Measurements from ENCODE around the gene MRPS2. TPM values are rescaled to one million over a fixed set of nuclear protein-coding genes. Genes with fewer than 3 reads are reported as not detected.
"Not testable (repeated sequence)": the region's sequence is repeated elsewhere in the genome, so short reads cannot be mapped to it uniquely, and the experiment has no call there.

Gene MRPS2
- 10 to 100 TPM; 10.9 to 13.1 TPM for total RNA-seq
- polyA plus RNA-seq = 10 to 100 TPM; 49.9 to 71.8 TPM

DNA sequence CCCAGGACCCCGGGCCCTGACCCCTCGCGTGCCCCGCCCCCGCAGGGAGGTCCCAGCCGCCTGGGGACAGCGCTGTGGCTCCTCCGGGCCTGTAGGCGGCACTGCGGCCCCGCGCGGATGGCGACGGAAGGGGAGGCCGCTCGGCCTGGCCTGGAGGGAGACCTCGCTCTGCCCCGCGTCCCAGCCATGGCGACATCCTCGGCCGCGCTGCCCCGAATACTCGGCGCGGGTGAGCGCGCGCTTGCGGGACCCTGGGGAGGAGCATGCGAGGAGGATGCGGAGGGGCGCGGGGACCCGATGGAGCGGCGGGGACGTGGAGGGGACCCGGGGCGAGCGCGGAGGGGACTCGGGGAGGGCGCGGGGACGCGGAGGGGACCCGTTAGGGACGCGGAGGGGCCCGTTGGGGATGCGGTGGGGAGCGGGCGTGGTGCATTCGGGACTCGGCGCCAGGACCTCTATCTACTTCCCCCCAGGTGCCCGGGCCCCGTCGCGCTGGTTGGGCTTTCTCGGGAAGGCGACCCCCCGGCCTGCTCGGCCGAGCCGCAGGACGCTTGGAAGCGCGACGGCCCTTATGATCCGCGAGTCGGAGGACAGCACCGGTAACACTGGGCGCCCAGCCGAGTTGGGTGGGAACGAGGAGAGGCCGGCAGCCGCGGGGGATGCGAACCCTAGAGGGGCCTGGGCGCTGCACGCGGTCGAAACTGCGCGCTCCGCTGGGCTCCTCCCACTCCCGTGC lies at the start of gene MRPS2:
Gene MRPS2, plus strand, starts transcription at position 158 of the 736 bp plus-strand sequence. Its CDS starts 29 bp downstream, at position 187.
- under 1% methylated on average over 92 of the region's 92 CpGs for WGBS
- peak within 1 kb of the TSS; percentile 20 to 42 for H3K9ac ChIP-seq (ENCODE audit: low read depth in 1 of 2, low read length in 2 of 2)
- no peaks in the 10 kb centered on the region for H3K27me3 ChIP-seq (ENCODE audit: control insufficient read depth in 4 of 4, insufficient read depth in 4 of 4, low read length in 3 of 4)
- peak within 1 kb of the TSS; percentile 43 to 82 for H3K27ac ChIP-seq (ENCODE audit: low read depth in 1 of 2, low read length in 2 of 2)
- TF ChIP-seq FOXA1 (IDR thresholded peaks at IDR 0.05) = peak; percentile 22
- TF ChIP-seq, protein P1, sequence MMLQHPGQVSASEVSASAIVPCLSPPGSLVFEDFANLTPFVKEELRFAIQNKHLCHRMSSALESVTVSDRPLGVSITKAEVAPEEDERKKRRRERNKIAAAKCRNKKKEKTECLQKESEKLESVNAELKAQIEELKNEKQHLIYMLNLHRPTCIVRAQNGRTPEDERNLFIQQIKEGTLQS (IDR thresholded peaks at IDR 0.05) = no peak
- no peak for TF ChIP-seq FOXA2 (IDR thresholded peaks at IDR 0.05)
- TF ChIP-seq, protein P2, sequence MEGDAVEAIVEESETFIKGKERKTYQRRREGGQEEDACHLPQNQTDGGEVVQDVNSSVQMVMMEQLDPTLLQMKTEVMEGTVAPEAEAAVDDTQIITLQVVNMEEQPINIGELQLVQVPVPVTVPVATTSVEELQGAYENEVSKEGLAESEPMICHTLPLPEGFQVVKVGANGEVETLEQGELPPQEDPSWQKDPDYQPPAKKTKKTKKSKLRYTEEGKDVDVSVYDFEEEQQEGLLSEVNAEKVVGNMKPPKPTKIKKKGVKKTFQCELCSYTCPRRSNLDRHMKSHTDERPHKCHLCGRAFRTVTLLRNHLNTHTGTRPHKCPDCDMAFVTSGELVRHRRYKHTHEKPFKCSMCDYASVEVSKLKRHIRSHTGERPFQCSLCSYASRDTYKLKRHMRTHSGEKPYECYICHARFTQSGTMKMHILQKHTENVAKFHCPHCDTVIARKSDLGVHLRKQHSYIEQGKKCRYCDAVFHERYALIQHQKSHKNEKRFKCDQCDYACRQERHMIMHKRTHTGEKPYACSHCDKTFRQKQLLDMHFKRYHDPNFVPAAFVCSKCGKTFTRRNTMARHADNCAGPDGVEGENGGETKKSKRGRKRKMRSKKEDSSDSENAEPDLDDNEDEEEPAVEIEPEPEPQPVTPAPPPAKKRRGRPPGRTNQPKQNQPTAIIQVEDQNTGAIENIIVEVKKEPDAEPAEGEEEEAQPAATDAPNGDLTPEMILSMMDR (IDR thresholded peaks at IDR 0.05; ENCODE audit: low read depth, low read length, missing input control) = peak; percentile 87
- TF ChIP-seq, protein P3, sequence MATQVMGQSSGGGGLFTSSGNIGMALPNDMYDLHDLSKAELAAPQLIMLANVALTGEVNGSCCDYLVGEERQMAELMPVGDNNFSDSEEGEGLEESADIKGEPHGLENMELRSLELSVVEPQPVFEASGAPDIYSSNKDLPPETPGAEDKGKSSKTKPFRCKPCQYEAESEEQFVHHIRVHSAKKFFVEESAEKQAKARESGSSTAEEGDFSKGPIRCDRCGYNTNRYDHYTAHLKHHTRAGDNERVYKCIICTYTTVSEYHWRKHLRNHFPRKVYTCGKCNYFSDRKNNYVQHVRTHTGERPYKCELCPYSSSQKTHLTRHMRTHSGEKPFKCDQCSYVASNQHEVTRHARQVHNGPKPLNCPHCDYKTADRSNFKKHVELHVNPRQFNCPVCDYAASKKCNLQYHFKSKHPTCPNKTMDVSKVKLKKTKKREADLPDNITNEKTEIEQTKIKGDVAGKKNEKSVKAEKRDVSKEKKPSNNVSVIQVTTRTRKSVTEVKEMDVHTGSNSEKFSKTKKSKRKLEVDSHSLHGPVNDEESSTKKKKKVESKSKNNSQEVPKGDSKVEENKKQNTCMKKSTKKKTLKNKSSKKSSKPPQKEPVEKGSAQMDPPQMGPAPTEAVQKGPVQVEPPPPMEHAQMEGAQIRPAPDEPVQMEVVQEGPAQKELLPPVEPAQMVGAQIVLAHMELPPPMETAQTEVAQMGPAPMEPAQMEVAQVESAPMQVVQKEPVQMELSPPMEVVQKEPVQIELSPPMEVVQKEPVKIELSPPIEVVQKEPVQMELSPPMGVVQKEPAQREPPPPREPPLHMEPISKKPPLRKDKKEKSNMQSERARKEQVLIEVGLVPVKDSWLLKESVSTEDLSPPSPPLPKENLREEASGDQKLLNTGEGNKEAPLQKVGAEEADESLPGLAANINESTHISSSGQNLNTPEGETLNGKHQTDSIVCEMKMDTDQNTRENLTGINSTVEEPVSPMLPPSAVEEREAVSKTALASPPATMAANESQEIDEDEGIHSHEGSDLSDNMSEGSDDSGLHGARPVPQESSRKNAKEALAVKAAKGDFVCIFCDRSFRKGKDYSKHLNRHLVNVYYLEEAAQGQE (IDR thresholded peaks at IDR 0.05) = peak; percentile 49
- TF ChIP-seq GABPA (IDR thresholded peaks at IDR 0.05 in 1 of 2, conservative IDR thresholded peaks at IDR 0.05 in 1 of 2) = peak in 1 of 2 donors; percentile 56
- peak in 1 of 2 donors; percentile 58 for TF ChIP-seq RAD21 (IDR thresholded peaks at IDR 0.05)
- peak; percentile 76 to 78 for TF ChIP-seq EGR1 (IDR thresholded peaks at IDR 0.05; ENCODE audit: low read depth in 2 of 2)
- TF ChIP-seq YY1 (IDR thresholded peaks at IDR 0.05) = peak; percentile 62
- H3K4me1 ChIP-seq (ENCODE audit: control insufficient read depth in 4 of 4, insufficient read depth in 4 of 4, low read length in 3 of 4) = peaks cover 6 to 35% (median 23%) of the 10 kb centered on the region in 4 donors
- peak within 1 kb of the TSS; percentile 76 to 84 (median 80) for H3K4me3 ChIP-seq (ENCODE audit: low read depth in 1 of 3, low read length in 3 of 3)
- H3K36me3 ChIP-seq (ENCODE audit: control insufficient read depth in 4 of 4, insufficient read depth in 3 of 4, low read depth in 1 of 4, low read length in 3 of 4) = peaks cover 3 to 23% (median 9%) of the 10 kb centered on the region in 4 donors
- peak; percentile 88 for DNase-seq (ENCODE audit: low spot score)
- H3K9me3 ChIP-seq (ENCODE audit: control insufficient read depth in 4 of 4, low read length in 3 of 4) = no peaks in the 10 kb centered on the region

DNA sequence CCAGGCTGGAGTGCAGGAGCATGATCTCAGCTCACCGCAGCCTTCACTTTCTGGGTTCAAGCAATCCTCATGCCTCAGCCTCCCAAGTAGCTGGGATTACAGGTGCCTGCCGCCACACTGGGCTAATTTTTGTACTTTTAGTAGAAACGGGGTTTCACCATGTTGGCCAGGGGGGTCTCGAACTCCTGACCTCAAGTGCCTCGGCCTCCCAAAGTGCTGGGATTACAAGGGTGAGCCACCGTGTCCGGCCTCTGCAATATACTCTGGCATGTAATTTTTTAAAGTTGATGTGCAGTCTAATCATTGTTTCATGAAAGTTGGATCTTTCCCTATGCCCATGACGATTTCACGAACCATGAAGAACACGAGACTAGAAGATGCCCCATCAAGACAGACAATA lies 49.5 kb upstream of the MRPS2 start:
- no peaks in the 10 kb centered on the region for H3K36me3 ChIP-seq (ENCODE audit: control insufficient read depth in 4 of 4, insufficient read depth in 3 of 4, low read depth in 1 of 4, low read length in 3 of 4)
- WGBS = 92% methylated on average over 10 of the region's 10 CpGs
- TF ChIP-seq RXRA (IDR thresholded peaks at IDR 0.05) = no peak
- TF ChIP-seq FOXA2 (IDR thresholded peaks at IDR 0.05) = no peak
- TF ChIP-seq, protein P1 (IDR thresholded peaks at IDR 0.05) = no peak
- TF ChIP-seq FOXA1 (IDR thresholded peaks at IDR 0.05) = no peak
- H3K4me3 ChIP-seq (ENCODE audit: low read depth in 1 of 3, low read length in 3 of 3) = no peak overlapping the region
- no peaks in the 10 kb centered on the region for H3K27me3 ChIP-seq (ENCODE audit: control insufficient read depth in 4 of 4, insufficient read depth in 4 of 4, low read length in 3 of 4)
- no peak for DNase-seq (ENCODE audit: low spot score)
- no peaks in the 10 kb centered on the region for H3K4me1 ChIP-seq (ENCODE audit: control insufficient read depth in 4 of 4, insufficient read depth in 4 of 4, low read length in 3 of 4)
- H3K9me3 ChIP-seq (ENCODE audit: control insufficient read depth in 4 of 4, low read length in 3 of 4) = peaks cover 0 to 2% (median 0%) of the 10 kb centered on the region in 4 donors
- no peak overlapping the region for H3K27ac ChIP-seq (ENCODE audit: low read depth in 1 of 2, low read length in 2 of 2)
- no peak overlapping the region for H3K9ac ChIP-seq (ENCODE audit: low read depth in 1 of 2, low read length in 2 of 2)

DNA sequence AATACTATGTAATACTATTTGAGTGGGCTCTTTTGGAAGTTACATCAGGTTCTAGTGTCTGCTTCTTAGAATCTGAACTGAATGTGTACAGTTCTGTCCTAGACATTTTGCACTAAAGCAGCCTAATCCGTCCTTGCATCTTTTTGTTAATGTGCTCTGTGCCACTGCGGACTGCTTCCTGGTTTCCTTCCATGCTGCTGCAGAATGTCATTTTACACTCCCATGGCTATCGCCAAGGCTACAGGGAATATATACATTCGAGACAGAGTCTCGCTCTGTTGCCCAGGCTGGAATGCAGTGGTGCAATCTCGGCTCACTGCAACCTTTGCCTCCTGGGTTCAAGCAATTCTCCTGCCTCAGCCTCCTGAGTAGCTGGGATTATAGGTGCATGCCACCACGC lies 48.6 kb upstream of the MRPS2 start:
- not testable (repeated sequence) for H3K36me3 ChIP-seq (ENCODE audit: control insufficient read depth in 4 of 4, insufficient read depth in 3 of 4, low read depth in 1 of 4, low read length in 3 of 4); DNase-seq (ENCODE audit: low spot score); H3K4me1 ChIP-seq (ENCODE audit: control insufficient read depth in 4 of 4, insufficient read depth in 4 of 4, low read length in 3 of 4); H3K9ac ChIP-seq (ENCODE audit: low read depth in 1 of 2, low read length in 2 of 2); H3K4me3 ChIP-seq (ENCODE audit: low read depth in 1 of 3, low read length in 3 of 3); H3K9me3 ChIP-seq (ENCODE audit: control insufficient read depth in 4 of 4, low read length in 3 of 4); H3K27me3 ChIP-seq (ENCODE audit: control insufficient read depth in 4 of 4, insufficient read depth in 4 of 4, low read length in 3 of 4); H3K27ac ChIP-seq (ENCODE audit: low read depth in 1 of 2, low read length in 2 of 2)
- 92% methylated on average over 7 of the region's 7 CpGs for WGBS

All from liver (tissue), 9 donors.